ENCODE measurements around the gene PRKCD. TPM values are rescaled to one million over a fixed set of nuclear protein-coding genes. Genes with fewer than 3 reads are reported as not detected.

PRKCD gene
- polyA plus RNA-seq, 3 donors, result 123 to 329 (median 158) TPM

DNA sequence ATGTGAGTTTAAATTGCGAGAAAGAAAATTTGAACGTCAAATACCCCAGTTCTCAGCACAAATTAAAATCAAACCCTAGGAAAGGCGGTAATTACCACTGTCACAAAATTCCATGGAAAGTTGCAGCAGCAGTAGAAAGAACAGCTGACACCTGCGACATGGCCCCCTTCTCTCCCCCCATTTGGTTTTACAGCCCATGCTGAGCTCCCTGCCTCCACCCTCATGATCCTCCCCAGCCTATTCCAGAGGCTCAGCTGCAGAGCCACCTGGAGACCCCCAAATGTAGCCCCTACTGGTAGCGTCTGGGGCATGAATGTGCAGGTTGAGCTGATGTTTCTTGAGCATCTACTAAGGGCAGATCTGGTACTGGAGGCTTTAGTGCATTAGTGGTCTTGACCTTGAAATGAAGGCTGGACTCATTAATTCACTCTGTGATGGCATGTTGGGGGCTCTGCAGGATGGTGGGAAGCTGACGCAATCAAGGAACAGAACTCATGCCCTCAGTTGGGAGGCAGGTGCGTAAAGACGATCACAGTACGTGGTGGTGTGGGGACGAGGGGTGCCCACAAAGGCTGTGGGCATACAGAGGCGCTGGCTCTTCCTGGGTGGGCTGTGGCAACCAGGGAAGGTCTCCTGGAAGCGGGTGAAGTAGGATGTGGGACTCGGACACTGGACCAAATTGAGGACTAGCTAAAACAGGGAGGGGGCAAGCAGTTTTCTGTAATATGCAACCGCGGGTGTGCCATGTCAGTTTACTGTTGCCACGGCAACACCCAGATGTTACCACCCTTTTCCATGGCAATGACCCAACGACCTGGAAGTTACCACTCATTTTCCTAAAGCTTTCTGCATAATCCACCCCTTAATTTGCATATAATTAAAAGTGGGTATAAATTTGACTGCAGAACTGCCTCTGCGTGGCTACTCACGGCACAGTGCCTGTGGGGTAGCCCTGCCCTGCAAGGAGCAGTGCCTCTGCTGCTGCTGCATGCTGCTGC lies 39.8 kb downstream of the PRKCD start:
- DNase-seq, result no peak
- H3K9ac ChIP-seq (ENCODE audit: insufficient read depth, low read length, poor library complexity, severe bottlenecking), result no peak overlapping the region
- peaks cover 4 to 18% of the 10 kb centered on the region in 2 donors for H3K36me3 ChIP-seq (replicated peaks in 1 of 2; ENCODE audit: control insufficient read depth in 1 of 2, insufficient read depth in 2 of 2, low read length in 2 of 2)
- H3K9me3 Mint-ChIP-seq, result no peaks in the 10 kb centered on the region
- WGBS (ENCODE audit: insufficient coverage), result 77% methylated on average over 15 of the region's 19 CpGs
- H3K27ac Mint-ChIP-seq, result peak overlapping the region in 1 of 7 donors; percentile 28
- H2AFZ ChIP-seq (ENCODE audit: insufficient read depth, low read depth, low read length, poor library complexity, severe bottlenecking), result no peak overlapping the region
- no peaks in the 10 kb centered on the region for H3K79me2 ChIP-seq (ENCODE audit: insufficient read depth, low read length)
- peaks cover 9% of the 10 kb centered on the region for H4K20me1 ChIP-seq (ENCODE audit: insufficient read depth, low read length)
- peaks cover 17% of the 10 kb centered on the region for H3K4me1 Mint-ChIP-seq
- intact Hi-C loops (cut with micrococcal nuclease), result no loop called here
- TF ChIP-seq, protein P1, sequence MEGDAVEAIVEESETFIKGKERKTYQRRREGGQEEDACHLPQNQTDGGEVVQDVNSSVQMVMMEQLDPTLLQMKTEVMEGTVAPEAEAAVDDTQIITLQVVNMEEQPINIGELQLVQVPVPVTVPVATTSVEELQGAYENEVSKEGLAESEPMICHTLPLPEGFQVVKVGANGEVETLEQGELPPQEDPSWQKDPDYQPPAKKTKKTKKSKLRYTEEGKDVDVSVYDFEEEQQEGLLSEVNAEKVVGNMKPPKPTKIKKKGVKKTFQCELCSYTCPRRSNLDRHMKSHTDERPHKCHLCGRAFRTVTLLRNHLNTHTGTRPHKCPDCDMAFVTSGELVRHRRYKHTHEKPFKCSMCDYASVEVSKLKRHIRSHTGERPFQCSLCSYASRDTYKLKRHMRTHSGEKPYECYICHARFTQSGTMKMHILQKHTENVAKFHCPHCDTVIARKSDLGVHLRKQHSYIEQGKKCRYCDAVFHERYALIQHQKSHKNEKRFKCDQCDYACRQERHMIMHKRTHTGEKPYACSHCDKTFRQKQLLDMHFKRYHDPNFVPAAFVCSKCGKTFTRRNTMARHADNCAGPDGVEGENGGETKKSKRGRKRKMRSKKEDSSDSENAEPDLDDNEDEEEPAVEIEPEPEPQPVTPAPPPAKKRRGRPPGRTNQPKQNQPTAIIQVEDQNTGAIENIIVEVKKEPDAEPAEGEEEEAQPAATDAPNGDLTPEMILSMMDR (IDR thresholded peaks at IDR 0.05), result no peak
- peaks cover 13% of the 10 kb centered on the region in 2 donors for H3K4me1 ChIP-seq (ENCODE audit: control insufficient read depth in 1 of 2, insufficient read depth in 2 of 2, low read length in 2 of 2)
- no peak overlapping the region for H3K4me3 ChIP-seq (replicated peaks in 1 of 3; ENCODE audit: low read depth in 2 of 3, low read length in 3 of 3)
- no peak overlapping the region for H3K4me3 Mint-ChIP-seq
- H3K27me3 Mint-ChIP-seq (ENCODE audit: low read depth in 3 of 3), result peaks cover 1 to 6% (median 2%) of the 10 kb centered on the region in 3 donors
- H3K9me3 ChIP-seq (replicated peaks in 1 of 2; ENCODE audit: control insufficient read depth in 1 of 2, insufficient read depth in 1 of 2, low read length in 2 of 2), result no peaks in the 10 kb centered on the region
- H3K27ac ChIP-seq (ENCODE audit: low read depth in 1 of 2, low read length in 2 of 2), result no peak overlapping the region
- H3K4me2 ChIP-seq (replicated peaks; ENCODE audit: extremely low read depth, low read length, poor library complexity, severe bottlenecking), result no peak overlapping the region
- H3K36me3 Mint-ChIP-seq, result peaks cover 9 to 15% of the 10 kb centered on the region in 2 donors
- H3K27me3 ChIP-seq (ENCODE audit: control insufficient read depth in 2 of 2, insufficient read depth in 2 of 2, low read length in 2 of 2), result no peaks in the 10 kb centered on the region

DNA sequence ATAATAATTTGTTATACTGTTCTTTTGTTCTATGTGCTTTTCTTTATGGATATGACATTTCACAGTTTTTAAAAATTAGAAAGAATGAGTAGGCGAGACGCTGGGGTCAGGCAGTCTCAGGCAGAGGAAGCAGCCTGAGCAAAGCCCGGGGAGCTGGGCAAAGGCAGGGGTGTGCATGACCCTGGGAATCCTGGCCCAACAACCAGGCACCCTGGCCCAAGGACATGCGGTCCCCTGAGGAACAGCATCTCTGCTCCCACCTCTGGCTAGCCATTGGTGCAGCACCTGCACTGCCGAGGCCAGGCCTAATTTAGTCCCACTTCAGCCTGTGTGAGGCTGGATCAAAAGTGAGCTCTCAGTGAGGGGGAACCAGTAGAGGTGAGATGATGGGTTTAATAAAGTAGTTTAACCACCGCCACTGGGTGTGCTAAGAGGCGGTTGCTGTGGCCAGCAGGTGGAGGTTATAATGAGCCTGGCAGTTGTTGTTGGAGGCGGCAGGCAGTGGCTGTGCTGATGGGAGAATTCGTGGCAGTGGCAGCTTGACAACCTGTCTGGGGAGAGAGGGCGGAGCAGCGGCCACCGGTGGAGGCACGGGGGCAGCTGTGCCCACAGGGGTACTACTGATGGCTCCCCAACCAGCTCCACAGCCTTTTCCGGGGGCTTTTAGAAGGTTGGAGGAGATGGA lies 41.5 kb downstream of the PRKCD start:
- Histone ChIP-seq H3K9ac (ENCODE audit: insufficient read depth, low read length, poor library complexity, severe bottlenecking) (no peak overlapping the region), H4K20me1 (ENCODE audit: insufficient read depth, low read length) (no peaks in the 10 kb centered on the region), H3K4me2 (replicated peaks; ENCODE audit: extremely low read depth, low read length, poor library complexity, severe bottlenecking) (no peak overlapping the region), H3K27me3 (ENCODE audit: control insufficient read depth in 2 of 2, insufficient read depth in 2 of 2, low read length in 2 of 2) (no peaks in the 10 kb centered on the region), H3K79me2 (ENCODE audit: insufficient read depth, low read length) (no peaks in the 10 kb centered on the region), H3K4me3 (replicated peaks in 1 of 3; ENCODE audit: low read depth in 2 of 3, low read length in 3 of 3) (no peak overlapping the region), H3K36me3 (replicated peaks in 1 of 2; ENCODE audit: control insufficient read depth in 1 of 2, insufficient read depth in 2 of 2, low read length in 2 of 2) (peaks cover 4 to 18% of the 10 kb centered on the region in 2 donors), H3K27ac (ENCODE audit: low read depth in 1 of 2, low read length in 2 of 2) (no peak overlapping the region), H3K4me1 (ENCODE audit: control insufficient read depth in 1 of 2, insufficient read depth in 2 of 2, low read length in 2 of 2) (no peaks in the 10 kb centered on the region), H2AFZ (ENCODE audit: insufficient read depth, low read depth, low read length, poor library complexity, severe bottlenecking) (no peak overlapping the region), H3K9me3 (replicated peaks in 1 of 2; ENCODE audit: control insufficient read depth in 1 of 2, insufficient read depth in 1 of 2, low read length in 2 of 2) (no peaks in the 10 kb centered on the region)
- no peak for DNase-seq
- Mint-ChIP-seq H3K9me3 (peaks cover 0 to 5% (median 2%) of the 10 kb centered on the region in 7 donors), H3K4me3 (no peak overlapping the region), H3K36me3 (peaks cover 9 to 15% of the 10 kb centered on the region in 2 donors), H3K4me1 (peaks cover 5% of the 10 kb centered on the region), H3K27me3 (ENCODE audit: low read depth in 3 of 3) (peaks cover 1 to 6% (median 2%) of the 10 kb centered on the region in 3 donors), H3K27ac (no peak overlapping the region)
- 89% methylated on average over 9 of the region's 14 CpGs for WGBS (ENCODE audit: insufficient coverage)
- TF ChIP-seq, protein P1 (IDR thresholded peaks at IDR 0.05), result no peak
- intact Hi-C loops (cut with micrococcal nuclease), result no loop called here
